Measurements from ENCODE around the gene CDH8. TPM values are rescaled to one million over a fixed set of nuclear protein-coding genes. Genes with fewer than 3 reads are reported as not detected.

CDH8 gene
- total and polyA plus RNA-seq, 2 donors (not counting 1 experiment from before 2014, with no cell fraction given): not detected

DNA sequence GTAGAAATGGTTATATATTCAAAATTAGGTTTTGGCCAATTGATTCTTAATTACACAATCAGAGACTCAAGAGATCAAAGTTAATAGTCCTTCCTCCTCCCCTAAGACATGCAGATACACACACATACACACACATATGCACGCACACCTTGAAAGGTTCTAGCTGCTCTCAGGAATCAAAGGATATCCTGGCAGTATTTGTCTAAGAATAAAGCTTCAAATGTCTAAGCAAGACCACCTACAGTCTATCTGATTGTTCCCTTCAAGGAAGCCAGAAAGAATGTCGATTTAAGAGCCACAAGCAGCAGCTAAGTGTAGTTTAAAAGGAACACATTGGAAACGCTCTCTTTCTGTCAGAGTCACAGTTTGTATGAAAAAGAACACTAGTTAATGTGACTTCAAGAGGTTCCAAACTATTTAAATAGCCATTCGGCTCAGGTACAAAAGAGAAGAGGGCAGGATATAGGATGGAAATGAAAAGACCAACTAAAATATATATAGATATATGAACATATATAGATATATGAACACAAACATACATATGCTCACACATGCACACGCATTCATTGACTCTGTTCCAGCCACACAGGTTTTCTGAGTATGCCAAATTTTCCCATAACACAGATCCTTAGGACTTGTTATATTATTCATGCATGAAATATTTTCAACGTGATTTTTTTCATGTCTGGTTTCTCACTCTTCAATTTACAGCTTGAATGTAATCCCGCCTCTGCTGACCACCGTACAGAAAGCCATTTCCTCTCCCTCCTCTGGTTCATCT lies 79.0 kb downstream of the CDH8 start:
- H3K36me3 ChIP-seq (ENCODE audit: control insufficient read depth, insufficient read depth, low read length): no peaks in the 10 kb centered on the region
- no peak for DNase-seq (ENCODE audit: low read depth in 2 of 2)
- H2AFZ ChIP-seq (ENCODE audit: low read length): no peak overlapping the region
- H4K20me1 ChIP-seq (ENCODE audit: control insufficient read depth, extremely low read depth, insufficient read depth, low read length): no peaks in the 10 kb centered on the region
- H3K4me3 ChIP-seq (replicated peaks in 1 of 4; ENCODE audit: control extremely low read depth in 1 of 4, insufficient read depth in 1 of 4, low read depth in 3 of 4, low read length in 4 of 4): no peak overlapping the region
- no peak overlapping the region for H3K9ac ChIP-seq (ENCODE audit: insufficient read depth, low read length)
- H3K9me3 ChIP-seq (ENCODE audit: control insufficient read depth, insufficient read depth, low read depth, low read length): no peaks in the 10 kb centered on the region
- H3K27ac ChIP-seq (ENCODE audit: insufficient read depth, low read length): no peak overlapping the region
- TF ChIP-seq, protein P1, sequence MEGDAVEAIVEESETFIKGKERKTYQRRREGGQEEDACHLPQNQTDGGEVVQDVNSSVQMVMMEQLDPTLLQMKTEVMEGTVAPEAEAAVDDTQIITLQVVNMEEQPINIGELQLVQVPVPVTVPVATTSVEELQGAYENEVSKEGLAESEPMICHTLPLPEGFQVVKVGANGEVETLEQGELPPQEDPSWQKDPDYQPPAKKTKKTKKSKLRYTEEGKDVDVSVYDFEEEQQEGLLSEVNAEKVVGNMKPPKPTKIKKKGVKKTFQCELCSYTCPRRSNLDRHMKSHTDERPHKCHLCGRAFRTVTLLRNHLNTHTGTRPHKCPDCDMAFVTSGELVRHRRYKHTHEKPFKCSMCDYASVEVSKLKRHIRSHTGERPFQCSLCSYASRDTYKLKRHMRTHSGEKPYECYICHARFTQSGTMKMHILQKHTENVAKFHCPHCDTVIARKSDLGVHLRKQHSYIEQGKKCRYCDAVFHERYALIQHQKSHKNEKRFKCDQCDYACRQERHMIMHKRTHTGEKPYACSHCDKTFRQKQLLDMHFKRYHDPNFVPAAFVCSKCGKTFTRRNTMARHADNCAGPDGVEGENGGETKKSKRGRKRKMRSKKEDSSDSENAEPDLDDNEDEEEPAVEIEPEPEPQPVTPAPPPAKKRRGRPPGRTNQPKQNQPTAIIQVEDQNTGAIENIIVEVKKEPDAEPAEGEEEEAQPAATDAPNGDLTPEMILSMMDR (conservative IDR thresholded peaks at IDR 0.05 in 1 of 2, IDR thresholded peaks at IDR 0.05 in 1 of 2; ENCODE audit: low read depth in 1 of 2, low read length in 2 of 2): no peak
- no peak for TF ChIP-seq EZH2 (IDR thresholded peaks at IDR 0.05; ENCODE audit: low read length, missing control alignments)
- no peaks in the 10 kb centered on the region for H3K4me1 ChIP-seq (ENCODE audit: control insufficient read depth, extremely low read depth, insufficient read depth, low read length)
- H3K27me3 ChIP-seq (ENCODE audit: control insufficient read depth, insufficient read depth, low read length): no peaks in the 10 kb centered on the region
- H3K4me2 ChIP-seq (ENCODE audit: extremely low read depth, insufficient read depth, low read length): no peak overlapping the region
- H3K79me2 ChIP-seq (ENCODE audit: control insufficient read depth, insufficient read depth, low read length): no peaks in the 10 kb centered on the region

DNA sequence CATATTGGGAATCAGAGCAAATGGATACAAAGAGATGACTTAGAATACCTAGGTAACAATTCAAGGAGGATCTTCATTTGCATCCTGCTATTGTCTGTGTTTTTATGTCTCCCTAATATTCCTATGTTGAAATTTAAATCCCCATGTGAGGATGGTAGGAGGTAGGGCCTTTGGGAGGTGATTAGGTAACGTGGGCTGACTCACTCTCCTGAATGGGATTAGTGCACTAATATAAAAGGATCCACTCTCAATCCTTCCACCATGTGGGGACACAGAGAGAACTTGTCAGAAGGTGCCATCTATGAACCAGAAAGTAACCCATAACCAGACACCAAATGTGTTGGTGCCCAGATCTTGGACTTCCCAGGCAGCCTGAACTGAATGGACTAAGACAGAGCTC lies 83.4 kb downstream of the CDH8 start:
- Histone ChIP-seq H3K4me2 (ENCODE audit: extremely low read depth, insufficient read depth, low read length) (no peak overlapping the region), H3K9ac (ENCODE audit: insufficient read depth, low read length) (no peak overlapping the region), H3K4me3 (replicated peaks in 1 of 4; ENCODE audit: control extremely low read depth in 1 of 4, insufficient read depth in 1 of 4, low read depth in 3 of 4, low read length in 4 of 4) (no peak overlapping the region), H3K79me2 (ENCODE audit: control insufficient read depth, insufficient read depth, low read length) (no peaks in the 10 kb centered on the region), H3K9me3 (ENCODE audit: control insufficient read depth, insufficient read depth, low read depth, low read length) (no peaks in the 10 kb centered on the region), H3K27me3 (ENCODE audit: control insufficient read depth, insufficient read depth, low read length) (no peaks in the 10 kb centered on the region), H3K4me1 (ENCODE audit: control insufficient read depth, extremely low read depth, insufficient read depth, low read length) (no peaks in the 10 kb centered on the region), H4K20me1 (ENCODE audit: control insufficient read depth, extremely low read depth, insufficient read depth, low read length) (no peaks in the 10 kb centered on the region), H3K27ac (ENCODE audit: insufficient read depth, low read length) (no peak overlapping the region), H3K36me3 (ENCODE audit: control insufficient read depth, insufficient read depth, low read length) (no peaks in the 10 kb centered on the region), H2AFZ (ENCODE audit: low read length) (no peak overlapping the region)
- no peak for DNase-seq (ENCODE audit: low read depth in 2 of 2)
- TF ChIP-seq, protein P1 (conservative IDR thresholded peaks at IDR 0.05 in 1 of 2, IDR thresholded peaks at IDR 0.05 in 1 of 2; ENCODE audit: low read depth in 1 of 2, low read length in 2 of 2): no peak
- TF ChIP-seq EZH2 (IDR thresholded peaks at IDR 0.05; ENCODE audit: low read length, missing control alignments): no peak

DNA sequence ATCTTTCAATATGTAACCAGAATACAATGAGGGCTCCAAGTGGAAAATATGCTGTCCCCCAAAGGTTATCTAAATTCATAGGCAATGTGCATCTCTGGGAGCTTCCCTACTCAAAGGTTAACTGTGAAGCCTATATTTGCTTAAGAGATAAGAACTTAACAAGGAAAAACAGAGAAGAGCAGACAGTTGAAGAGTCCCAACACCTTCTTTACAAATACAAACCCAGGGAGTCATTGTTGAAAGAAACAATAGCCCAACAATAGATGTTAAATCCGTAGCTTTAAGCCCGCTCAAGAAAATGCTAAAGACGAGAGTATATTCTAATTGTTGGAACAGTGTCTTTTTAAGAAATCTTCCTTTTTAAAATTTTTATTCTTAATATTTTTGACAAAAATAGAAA lies 87.8 kb downstream of the CDH8 start:
- TF ChIP-seq EZH2 (IDR thresholded peaks at IDR 0.05; ENCODE audit: low read length, missing control alignments): no peak
- TF ChIP-seq, protein P1 (conservative IDR thresholded peaks at IDR 0.05 in 1 of 2, IDR thresholded peaks at IDR 0.05 in 1 of 2; ENCODE audit: low read depth in 1 of 2, low read length in 2 of 2): no peak
- H3K36me3 ChIP-seq (ENCODE audit: control insufficient read depth, insufficient read depth, low read length): no peaks in the 10 kb centered on the region
- no peaks in the 10 kb centered on the region for H4K20me1 ChIP-seq (ENCODE audit: control insufficient read depth, extremely low read depth, insufficient read depth, low read length)
- no peaks in the 10 kb centered on the region for H3K4me1 ChIP-seq (ENCODE audit: control insufficient read depth, extremely low read depth, insufficient read depth, low read length)
- H3K9ac ChIP-seq (ENCODE audit: insufficient read depth, low read length): no peak overlapping the region
- H3K9me3 ChIP-seq (ENCODE audit: control insufficient read depth, insufficient read depth, low read depth, low read length): no peaks in the 10 kb centered on the region
- DNase-seq (ENCODE audit: low read depth in 2 of 2): no peak
- H3K79me2 ChIP-seq (ENCODE audit: control insufficient read depth, insufficient read depth, low read length): no peaks in the 10 kb centered on the region
- H2AFZ ChIP-seq (ENCODE audit: low read length): no peak overlapping the region
- H3K27me3 ChIP-seq (ENCODE audit: control insufficient read depth, insufficient read depth, low read length): no peaks in the 10 kb centered on the region
- H3K4me3 ChIP-seq (replicated peaks in 1 of 4; ENCODE audit: control extremely low read depth in 1 of 4, insufficient read depth in 1 of 4, low read depth in 3 of 4, low read length in 4 of 4): no peak overlapping the region
- H3K27ac ChIP-seq (ENCODE audit: insufficient read depth, low read length): no peak overlapping the region
- H3K4me2 ChIP-seq (ENCODE audit: extremely low read depth, insufficient read depth, low read length): no peak overlapping the region
